NCI-H2081 (cell line): ENCODE data around the gene MBP.
A peak's percentile ranks its signal among the peaks of the same experiment; 100 is the strongest.

Source experiments
- DNase-seq, 2 experiments: peaks; one replicate each; lab custom pipeline; 2025; lab: John Stamatoyannopoulos, UW

The MBP gene

DNA sequence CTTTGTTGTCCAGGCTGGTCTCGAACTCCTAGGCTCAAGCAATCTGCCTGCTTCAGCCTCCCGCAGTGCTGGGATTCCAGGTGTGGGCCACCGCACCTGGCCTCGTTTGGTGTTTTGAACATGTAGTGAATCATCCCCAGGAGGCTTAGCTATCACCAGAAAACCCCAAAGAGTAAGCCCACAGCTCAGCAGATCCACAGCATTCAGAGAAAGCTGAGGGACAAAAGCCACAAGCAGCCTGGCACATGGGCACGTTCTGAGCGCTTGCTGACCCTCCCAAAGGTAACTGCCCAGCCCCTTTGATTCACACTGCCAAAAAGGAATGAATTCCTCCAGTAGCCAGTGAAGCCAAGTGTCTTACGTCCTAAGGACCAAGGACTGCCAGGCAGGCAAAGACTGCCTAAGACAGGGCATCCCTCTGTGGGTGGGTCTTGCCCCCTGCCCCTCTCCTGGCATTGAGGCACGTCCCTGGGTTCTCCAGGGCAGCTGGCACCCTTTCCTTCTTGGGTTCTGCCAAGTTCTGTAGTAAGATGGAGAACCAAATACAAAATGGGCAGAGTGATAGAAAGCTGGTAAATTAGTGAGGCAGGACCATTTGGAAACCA is 31.7 kb downstream of the MBP start:
- DNase-seq, result no peak

DNA sequence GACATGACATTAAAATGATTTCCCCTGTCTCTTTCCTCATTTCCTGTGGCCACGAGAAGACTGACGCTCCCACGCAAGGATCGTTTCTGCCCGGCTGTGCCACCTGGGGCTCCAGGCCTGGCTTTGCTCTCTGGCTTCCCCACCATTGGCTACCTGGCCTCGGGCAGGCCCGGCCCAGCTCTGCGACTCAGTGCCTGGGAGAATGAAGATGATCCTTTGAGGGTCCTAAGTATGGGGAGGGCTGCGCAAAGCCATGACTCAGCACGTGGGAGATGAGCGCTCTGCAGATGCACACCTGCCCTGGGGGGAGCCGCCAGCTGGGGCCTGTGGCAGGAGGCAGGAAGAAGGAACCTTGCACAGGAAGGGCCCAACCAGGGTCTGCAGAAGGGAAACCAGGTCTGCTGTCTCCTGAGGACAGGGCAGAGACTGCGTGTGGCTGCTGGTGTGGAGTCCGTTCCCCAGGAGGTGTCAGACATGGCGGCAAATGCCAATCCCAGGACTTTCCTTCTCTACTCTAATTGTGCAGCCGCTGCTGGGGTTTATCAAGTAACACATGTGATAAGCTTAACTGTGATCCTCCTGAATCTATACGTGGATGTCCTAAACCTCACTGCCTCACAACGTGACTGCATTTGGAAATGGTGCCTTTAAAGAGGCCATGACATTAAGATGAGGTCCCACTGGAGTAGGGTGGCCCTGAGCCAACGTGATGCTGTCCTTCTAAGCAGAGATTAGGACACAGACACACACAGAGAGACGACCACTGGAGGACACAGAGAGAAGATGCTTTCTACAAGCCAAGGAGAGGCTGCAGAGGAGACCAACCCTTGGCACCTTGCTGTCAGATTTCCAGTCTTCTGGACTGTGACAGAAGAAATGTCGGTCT is 32.9 kb downstream of the MBP start:
- no peak for DNase-seq

DNA sequence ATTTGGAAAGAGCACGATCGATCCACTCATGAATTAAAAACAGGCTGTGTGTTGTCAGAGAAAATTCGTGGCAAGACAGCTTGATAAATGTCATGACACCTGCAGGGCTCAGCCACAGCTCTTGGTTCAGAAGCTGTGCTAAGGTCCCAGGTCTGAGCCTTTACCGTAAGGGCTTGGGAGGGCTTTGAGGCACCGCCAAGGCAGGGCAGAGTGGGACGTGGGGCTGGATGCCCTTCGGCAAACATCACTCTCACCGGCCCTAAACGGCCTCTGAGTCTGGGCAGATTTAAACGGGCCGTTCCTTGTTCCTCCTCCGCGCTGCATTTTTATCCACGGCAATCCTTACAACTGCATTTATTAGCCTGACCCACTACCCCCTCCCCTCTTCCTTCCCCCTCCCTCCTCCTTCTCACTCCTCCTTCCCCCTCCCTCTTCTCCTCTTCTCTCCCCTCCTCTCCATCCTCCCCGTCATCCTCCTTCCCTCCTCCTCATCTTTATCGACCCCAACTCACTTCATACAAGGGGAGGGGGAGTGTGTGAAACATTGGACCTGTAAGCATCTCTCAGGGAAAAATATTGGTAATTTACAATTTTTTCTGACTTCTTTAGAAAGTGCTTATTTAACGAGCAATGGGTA is 33.9 kb downstream of the MBP start:
- DNase-seq, result no peak

DNA sequence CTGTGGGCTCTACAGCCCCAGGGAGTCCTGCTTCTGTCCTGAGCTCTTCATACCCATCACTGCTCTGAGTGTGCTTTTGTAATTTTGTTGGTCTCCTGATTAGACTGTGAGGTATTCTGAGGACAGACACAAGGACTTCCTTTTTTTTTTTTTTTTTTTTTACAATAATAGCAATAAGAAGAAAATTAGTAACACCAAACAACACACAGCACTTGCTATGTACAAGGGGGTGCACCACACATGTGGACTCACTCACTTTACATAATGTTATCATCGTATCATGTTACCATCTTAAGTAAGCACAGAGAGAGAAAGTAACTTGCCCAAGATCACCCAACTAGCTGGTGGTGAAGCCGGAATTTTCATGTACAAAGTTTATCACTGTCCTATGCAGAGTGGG is 34.6 kb downstream of the MBP start:
- DNase-seq, result no peak

DNA sequence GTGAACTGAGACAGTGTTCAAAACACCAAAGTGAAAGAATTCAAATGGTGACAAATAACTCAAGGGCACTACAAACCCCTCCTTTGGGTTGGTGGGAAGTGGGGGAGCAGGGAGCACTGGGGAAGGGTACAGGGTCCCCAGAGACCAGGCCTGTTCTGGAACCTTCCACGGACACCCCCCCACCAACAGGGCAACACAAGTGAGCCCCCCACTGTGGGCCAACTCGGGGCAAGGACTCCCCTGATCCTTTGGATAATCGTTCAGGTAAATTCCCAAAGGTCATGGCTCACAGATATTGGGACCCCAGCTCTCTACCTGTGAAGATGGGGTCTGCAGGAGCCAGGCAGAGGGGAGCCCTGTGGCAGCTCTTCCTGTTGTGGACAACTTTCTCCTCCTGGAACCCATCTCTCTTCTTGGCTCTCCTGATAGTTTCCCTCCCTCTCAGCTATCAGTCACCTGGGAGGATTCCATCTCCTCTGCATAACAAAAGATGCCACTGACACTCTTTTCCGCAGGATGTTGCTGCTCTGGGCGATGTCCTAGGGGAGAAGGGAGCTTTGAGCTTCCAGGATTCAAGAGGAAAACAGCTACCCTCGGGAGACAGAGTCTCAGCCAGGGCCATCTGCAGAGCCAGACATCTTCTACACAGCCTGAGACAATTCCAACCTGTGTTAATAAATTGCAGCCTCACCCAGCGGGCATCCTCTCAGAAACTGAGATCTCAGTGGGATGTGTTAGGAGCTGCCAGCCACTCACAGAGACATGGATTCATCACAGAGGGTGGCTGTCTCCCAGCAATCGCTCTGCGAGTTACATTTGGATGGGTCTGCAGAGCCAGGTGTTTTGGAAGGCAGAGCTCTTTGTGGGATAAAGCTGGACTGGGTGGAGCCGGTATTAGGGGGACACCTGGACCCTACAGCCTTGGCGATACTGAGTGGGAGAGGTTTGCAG is 35.4 kb downstream of the MBP start:
- peak; percentile 68 to 94 for DNase-seq

DNA sequence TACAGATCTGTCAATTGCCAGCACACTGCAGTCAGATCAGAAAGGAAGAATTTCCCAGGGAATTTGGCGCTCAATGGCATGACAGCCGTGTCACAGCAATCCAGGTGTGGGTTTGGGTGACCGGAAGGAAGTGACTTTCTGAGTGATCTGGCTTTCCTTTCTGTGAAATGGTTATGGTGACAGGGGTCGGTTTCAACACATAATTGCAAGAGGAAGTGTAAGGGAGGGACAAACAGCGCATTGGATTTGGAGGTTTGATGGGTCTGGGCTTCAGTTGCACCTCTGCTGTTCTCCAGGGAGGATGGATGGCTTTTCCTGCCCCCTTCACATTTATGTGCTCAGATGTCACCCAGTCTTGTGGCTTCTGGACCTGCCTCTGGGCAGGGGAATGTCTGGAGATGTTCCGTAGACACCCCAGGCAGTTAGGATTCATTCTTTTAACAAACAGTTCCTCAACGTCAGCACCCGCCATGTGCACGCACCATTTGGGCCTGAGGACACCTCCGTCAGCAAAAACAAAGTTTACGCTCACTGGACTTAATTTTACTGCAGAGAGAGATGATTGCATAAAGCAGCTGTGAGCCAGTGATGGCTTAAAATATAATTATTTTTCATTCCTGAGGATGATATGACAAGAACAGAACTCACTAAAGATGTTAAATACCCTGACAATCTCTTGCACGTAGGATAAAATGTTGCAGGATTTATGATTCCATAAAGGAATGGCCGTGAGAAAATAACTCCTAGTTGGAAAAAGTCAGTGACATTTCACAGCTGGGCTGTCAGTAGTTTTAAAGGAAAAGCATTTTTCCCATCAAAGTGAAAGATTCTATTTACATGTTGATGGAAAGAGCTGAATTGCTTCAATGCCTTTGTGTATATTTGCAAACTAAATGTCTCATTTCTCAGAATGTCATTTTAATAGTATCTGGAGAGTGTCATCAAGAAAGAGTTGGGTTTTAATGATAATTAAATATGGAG is 36.9 kb downstream of the MBP start:
- no peak for DNase-seq

DNA sequence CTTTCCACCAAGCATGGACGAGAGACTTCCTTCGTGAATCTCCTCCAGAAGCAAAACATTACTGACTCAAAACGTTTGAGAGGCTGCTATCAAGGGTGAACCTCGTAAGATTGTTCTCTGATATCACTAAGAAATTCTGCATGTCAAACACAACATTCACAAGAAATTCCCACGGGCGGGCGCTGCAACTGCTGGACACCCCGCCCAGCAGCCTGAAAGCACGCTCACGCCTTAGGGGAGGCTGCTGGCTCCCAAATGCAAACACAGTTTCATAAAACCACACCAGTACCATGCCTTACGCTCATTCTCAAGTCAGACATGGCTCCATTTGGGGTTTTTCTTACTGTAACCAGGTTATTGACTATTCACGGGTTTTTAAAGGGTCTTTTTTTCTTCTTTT is 39.0 kb downstream of the MBP start:
- no peak for DNase-seq

DNA sequence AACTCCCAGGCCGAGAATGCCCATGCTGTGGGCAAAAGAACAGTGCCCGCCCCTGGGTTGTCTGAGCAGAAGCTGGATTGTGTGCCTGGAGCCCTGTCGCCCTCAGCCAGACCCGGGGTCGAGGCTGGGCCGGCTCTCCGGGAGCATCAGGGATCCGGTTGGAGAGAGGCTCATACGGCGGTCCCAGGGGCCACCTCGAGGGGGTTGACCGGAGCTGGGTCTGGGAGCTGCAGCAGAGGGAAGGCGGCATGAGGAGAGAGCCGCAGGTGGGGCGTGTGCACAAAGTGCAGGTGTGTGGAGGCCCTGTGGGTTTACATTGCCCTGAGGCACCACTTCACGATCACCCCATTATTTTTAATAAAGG is 39.5 kb downstream of the MBP start:
- DNase-seq, result no peak

DNA sequence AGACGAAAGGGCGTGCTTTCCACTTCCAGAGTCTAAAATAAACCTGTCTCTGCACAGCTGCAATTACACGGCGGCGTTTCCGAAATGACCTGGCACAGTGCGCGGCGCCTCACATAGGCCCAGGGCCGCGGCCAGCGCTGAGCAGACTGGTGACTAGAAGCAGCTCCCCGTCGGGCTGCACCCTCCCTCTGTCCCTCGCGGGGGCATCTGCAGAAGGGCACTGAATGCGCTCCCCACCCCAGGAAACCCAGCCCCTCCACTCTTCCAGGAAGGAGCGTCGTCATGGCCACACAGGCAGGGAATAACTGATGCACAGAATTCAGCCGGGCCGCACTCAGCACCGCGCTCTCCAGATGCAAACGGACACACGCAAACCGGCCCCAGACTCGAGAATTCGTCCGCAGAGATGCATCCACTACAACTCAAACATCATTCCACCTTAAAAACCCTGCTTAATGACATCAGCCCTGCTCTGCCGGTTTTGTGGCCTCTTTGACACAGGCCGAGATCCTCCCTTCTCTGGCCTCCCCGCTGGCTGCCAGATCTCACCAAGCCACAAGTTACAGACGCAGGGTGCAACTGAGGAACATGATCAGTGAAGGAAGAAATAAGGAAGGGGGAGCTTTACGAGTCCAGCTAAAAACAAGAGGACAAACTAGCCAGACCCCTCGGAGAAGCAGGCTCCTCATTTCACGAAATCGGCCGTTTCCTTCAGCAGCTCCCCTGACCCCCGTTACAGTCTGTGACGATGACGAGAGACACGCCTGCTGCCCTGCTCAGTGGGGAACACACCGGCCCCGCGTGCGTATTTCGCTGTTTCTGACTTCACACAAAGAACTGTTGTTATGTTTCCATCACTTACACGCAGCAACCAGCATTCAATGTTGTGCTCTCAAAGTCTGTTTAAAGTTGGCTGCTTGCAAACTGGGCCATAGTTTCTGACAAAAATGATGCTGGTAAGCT is 40.2 kb downstream of the MBP start:
- no peak for DNase-seq

DNA sequence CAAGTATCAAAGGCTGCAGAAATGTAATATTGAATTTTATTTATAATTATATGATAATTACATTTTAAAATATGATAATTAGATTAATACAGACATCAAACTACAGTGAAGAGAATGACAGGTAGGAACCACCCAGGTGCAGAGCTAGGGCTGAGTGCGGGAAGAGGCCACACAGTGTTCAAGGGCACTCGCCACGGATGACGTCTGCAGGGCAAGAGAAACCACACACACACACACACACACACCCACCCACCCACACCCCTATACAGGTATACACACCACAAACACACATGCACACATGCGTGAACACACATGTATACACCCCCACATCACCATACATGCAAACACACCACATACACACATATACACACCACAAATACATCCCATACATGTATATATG is 41.2 kb downstream of the MBP start:
- DNase-seq, result peak in 1 of 2 experiments; percentile 26

DNA sequence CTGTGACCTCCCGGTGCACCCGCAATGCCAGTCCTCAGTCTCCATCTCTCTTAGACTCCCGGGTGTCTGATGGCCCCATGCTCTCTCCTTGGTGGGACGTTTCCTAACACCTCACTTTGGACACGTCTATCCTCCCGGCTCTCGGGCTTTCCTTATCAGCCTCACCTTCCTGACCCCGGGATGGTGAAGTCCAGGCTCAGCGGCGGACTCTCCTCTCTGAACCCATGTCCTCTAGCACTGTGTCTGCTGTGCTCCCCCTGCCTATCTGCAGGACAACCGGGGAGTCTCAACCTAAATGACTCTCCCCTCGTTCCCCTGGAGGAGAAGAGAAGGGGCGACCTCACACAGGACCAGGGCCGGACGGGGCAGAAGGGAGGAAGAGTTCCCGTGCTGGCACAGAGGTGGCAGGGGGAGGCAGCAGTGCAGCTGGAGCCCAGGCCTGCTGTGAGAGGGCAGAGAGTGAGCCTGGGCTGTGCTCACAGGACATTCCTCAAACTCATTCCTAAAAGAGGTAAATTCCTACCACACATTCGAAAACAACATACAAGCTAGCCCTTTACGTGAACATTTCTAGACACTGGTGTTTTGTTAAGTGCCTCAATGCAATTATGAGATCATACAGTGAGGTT is 41.9 kb downstream of the MBP start:
- DNase-seq, result no peak

DNA sequence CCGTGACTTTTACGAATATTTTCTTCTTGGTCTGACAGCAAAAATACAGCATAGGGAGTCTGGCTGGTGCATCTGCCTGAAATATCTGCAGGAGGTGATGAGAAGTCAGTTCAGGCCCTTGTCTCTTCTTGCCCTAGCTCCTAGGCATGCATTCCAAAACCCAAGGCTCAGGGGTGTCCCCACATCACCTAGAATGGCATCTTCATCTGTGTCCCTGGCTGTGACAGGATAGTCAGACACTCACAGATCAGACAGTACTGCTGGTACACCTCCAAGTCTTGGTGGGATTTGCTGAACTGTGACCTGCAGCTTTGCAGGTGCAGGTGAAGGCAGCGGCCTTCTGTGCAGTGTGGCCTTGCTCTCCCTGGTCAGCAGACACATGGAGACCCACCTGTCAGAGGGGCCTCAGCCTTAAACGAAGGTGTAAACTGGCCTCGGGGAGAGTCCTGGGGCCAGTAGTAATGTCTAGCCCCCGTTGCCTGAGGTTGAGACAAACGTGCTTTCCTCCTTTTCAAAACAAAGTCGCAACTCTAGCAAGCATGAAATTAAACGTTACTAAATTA is 42.8 kb downstream of the MBP start:
- no peak for DNase-seq

DNA sequence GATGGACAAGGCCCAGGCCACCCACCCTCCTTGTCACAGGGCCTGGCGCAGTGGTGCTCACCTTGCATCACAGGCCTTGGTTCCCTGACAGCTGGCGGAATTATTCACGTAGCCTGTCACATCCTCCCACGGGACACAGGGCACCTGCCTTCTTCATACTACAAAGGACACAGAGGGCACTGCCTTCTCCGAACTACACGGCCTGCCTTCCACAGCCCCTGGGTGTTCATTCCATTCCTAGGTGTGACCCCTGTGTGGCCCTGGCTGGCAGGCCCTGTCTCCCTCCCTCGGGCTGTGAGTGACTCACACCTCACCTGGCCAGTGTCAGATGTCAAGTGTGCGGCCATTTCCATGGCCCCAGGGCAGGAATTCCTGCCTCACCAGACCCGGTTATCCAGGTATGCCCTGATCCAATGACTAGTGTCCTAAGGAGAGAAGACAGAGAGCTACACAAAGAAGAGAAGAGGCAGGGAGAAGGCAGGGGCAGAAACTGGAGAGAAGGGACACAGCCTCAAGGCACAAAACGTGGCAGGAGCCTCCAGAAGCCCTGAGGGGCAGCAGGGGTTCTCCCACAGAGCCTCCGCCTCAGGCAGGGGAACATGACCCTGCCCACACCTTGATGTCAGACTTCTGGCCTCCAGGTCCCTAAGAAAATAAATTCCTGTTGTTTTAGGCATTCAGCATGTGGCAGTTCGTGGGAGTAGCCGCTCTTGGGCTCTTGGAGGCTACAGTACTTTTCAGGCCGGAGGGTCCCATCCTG is 43.4 kb downstream of the MBP start:
- DNase-seq, result no peak

DNA sequence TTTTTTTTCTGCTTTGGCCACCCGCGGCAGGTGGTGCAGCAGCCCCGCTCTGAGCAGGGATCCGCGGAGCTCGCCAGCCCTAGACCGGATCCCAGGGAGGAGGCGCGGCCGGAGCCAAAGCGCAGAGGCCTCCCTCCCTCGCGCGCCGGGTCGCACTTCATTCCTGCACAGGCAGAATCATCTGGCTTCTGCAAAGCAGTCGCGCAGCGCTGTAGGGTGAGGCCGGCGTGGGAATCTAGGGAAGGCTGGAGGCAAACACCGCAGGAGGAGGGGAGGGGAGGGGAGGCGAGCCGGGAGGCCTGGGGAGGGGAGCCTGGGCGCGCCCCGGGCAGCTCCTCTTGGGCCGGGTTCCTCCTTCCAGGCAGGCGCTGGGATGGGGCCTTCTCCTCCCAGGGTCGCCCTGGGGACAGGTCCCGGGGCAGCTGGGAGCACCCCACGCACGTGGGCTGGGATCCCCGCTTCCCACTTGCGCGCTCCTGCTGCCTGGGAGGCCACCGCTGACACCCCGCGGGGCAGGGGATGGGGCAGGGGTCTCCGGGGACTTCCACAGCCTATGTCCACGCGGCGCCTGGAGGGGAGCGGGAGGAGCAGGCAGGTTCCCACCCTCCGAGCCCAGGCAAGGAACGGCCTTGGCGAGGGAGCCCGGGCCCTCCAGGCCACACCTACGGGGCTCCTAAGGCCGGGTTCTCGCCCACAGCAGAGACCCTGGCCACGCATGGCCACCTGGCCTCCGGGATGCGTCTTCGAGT is 45.0 kb downstream of the MBP start:
- no peak for DNase-seq

DNA sequence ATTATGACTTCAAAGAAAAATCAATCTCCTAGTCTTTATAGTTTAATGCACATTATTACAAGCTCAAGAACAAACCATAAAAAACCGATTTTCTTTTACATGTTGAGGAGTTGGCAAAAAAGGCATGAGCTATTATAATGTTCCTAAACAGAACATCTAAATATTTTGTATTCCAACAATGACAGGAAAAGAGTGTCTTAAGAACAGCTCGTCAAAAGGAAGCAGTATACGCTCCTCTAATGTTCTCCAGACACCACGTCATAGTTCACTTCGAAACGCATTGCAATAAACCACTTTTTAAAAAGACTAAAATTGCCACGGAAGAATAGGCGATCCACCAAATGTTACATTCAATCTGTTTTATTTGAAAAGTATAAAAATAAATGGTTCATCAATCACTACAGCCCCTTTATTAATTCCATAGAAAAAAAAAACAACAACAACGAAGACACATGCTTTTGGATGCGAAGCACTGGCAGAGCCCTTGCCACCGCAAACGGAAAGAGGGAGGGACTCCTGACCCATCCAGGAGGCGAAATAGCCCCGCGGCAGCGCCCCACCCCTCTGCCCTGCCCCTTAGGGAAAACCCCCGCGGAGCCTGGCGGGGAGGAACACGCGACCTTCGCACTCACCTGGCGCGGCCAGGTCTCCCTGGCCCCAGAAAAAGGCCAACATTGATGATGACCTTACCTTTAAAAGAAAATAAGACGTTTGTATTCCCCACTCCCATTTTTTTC is 45.8 kb downstream of the MBP start:
- DNase-seq, result no peak

DNA sequence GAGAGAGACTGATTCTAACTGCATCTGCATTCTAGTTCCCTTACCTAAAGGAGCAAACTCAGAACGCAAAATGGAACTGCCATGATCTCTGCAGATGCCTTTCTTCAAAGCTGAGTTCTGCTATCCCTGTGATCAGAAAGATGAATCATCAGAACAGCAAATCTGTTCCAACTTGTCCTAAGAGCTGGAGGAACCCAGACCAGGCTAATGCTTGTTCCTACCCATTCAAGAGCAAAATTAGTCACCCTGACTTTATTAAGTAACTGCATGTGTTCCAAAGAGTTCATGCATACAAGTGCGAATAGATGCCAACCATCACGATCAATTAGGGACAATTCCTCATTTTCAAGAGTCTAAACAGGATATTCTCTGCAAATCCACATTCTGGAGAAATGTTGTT is 46.5 kb downstream of the MBP start:
- no peak for DNase-seq

DNA sequence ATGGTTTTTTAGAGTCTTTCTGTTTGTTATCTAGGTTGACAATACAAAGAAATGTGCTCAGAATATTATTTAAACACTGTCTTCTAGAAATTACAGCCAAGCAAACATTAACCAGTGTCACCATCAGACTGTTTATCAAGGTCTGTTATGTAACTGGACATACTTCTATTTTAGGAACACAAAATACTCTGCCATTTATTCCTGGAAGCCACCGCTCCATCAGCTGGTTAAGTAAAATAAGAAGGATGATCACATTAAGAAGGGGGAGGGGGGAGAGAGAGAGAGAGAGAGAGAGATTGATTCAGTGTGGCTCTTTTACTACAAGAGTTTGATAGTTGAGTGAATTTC is 47.9 kb downstream of the MBP start:
- DNase-seq, result no peak
